ENCODE measurements around the gene ZNF750.

Gene ZNF750

GRCh38 chr17:82876602-82877379 is 37.0 kb upstream of the ZNF750 start (continued):
- TF ChIP-seq PRDM4 (tag by site-specific recombination; IDR thresholded peaks at IDR 0.05): no peak
- TF ChIP-seq SP7 (tag by site-specific recombination; IDR thresholded peaks at IDR 0.05): no peak
- TF ChIP-seq EGR2 (tag by site-specific recombination; IDR thresholded peaks at IDR 0.05; ENCODE audit: low read depth): no peak
- no peak for TF ChIP-seq ZBTB7A (tag by site-specific recombination; IDR thresholded peaks at IDR 0.05; ENCODE audit: low read depth)
- no peak for TF ChIP-seq ZNF791 (tag by site-specific recombination; IDR thresholded peaks at IDR 0.05)
- TF ChIP-seq ZNF600 (tag by site-specific recombination; IDR thresholded peaks at IDR 0.05): peak; percentile 56
- TF ChIP-seq REPIN1 (tag by site-specific recombination; IDR thresholded peaks at IDR 0.05; ENCODE audit: low read depth): no peak
- TF ChIP-seq ZNF654 (tag by site-specific recombination; IDR thresholded peaks at IDR 0.05; ENCODE audit: low read depth): no peak
- TF ChIP-seq ZNF239 (tag by site-specific recombination; IDR thresholded peaks at IDR 0.05): no peak
- TF ChIP-seq ZBTB26 (tag by site-specific recombination; optimal IDR thresholded peaks at IDR 0.05): no peak
- TF ChIP-seq, protein P1, sequence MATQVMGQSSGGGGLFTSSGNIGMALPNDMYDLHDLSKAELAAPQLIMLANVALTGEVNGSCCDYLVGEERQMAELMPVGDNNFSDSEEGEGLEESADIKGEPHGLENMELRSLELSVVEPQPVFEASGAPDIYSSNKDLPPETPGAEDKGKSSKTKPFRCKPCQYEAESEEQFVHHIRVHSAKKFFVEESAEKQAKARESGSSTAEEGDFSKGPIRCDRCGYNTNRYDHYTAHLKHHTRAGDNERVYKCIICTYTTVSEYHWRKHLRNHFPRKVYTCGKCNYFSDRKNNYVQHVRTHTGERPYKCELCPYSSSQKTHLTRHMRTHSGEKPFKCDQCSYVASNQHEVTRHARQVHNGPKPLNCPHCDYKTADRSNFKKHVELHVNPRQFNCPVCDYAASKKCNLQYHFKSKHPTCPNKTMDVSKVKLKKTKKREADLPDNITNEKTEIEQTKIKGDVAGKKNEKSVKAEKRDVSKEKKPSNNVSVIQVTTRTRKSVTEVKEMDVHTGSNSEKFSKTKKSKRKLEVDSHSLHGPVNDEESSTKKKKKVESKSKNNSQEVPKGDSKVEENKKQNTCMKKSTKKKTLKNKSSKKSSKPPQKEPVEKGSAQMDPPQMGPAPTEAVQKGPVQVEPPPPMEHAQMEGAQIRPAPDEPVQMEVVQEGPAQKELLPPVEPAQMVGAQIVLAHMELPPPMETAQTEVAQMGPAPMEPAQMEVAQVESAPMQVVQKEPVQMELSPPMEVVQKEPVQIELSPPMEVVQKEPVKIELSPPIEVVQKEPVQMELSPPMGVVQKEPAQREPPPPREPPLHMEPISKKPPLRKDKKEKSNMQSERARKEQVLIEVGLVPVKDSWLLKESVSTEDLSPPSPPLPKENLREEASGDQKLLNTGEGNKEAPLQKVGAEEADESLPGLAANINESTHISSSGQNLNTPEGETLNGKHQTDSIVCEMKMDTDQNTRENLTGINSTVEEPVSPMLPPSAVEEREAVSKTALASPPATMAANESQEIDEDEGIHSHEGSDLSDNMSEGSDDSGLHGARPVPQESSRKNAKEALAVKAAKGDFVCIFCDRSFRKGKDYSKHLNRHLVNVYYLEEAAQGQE (tag by site-specific recombination; IDR thresholded peaks at IDR 0.05): no peak
- TF ChIP-seq, protein P2, sequence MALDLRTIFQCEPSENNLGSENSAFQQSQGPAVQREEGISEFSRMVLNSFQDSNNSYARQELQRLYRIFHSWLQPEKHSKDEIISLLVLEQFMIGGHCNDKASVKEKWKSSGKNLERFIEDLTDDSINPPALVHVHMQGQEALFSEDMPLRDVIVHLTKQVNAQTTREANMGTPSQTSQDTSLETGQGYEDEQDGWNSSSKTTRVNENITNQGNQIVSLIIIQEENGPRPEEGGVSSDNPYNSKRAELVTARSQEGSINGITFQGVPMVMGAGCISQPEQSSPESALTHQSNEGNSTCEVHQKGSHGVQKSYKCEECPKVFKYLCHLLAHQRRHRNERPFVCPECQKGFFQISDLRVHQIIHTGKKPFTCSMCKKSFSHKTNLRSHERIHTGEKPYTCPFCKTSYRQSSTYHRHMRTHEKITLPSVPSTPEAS (tag by site-specific recombination; IDR thresholded peaks at IDR 0.05): no peak
- TF ChIP-seq ZNF664 (tag by site-specific recombination; IDR thresholded peaks at IDR 0.05): no peak
- no peak for TF ChIP-seq PATZ1 (tag by site-specific recombination; IDR thresholded peaks at IDR 0.05)
- no peak for TF ChIP-seq ZNF174 (tag by site-specific recombination; IDR thresholded peaks at IDR 0.05)
- no peak for TF ChIP-seq ZNF184 (tag by site-specific recombination; IDR thresholded peaks at IDR 0.05)
- TF ChIP-seq ZNF792 (tag by site-specific recombination; IDR thresholded peaks at IDR 0.05): no peak
- TF ChIP-seq, protein P3, sequence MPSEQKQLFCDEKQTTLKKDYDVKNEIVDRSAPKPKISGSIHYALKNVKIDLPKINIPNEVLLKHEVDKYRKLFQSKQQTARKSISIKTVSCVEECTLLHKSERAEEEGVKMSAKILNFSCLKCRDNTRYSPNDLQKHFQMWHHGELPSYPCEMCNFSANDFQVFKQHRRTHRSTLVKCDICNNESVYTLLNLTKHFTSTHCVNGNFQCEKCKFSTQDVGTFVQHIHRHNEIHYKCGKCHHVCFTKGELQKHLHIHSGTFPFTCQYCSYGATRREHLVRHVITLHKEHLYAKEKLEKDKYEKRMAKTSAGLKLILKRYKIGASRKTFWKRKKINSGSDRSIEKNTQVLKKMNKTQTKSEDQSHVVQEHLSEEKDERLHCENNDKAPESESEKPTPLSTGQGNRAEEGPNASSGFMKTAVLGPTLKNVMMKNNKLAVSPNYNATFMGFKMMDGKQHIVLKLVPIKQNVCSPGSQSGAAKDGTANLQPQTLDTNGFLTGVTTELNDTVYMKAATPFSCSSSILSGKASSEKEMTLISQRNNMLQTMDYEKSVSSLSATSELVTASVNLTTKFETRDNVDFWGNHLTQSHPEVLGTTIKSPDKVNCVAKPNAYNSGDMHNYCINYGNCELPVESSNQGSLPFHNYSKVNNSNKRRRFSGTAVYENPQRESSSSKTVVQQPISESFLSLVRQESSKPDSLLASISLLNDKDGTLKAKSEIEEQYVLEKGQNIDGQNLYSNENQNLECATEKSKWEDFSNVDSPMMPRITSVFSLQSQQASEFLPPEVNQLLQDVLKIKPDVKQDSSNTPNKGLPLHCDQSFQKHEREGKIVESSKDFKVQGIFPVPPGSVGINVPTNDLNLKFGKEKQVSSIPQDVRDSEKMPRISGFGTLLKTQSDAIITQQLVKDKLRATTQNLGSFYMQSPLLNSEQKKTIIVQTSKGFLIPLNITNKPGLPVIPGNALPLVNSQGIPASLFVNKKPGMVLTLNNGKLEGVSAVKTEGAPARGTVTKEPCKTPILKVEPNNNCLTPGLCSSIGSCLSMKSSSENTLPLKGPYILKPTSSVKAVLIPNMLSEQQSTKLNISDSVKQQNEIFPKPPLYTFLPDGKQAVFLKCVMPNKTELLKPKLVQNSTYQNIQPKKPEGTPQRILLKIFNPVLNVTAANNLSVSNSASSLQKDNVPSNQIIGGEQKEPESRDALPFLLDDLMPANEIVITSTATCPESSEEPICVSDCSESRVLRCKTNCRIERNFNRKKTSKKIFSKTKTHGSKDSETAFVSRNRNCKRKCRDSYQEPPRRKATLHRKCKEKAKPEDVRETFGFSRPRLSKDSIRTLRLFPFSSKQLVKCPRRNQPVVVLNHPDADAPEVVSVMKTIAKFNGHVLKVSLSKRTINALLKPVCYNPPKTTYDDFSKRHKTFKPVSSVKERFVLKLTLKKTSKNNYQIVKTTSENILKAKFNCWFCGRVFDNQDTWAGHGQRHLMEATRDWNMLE (tag by site-specific recombination; conservative IDR thresholded peaks at IDR 0.05; ENCODE audit: low read depth): no peak
- TF ChIP-seq TRIM28 (IDR thresholded peaks at IDR 0.05; ENCODE audit: borderline replicate concordance, low read length): peak; percentile 82
- TF ChIP-seq ZBTB48 (tag by site-specific recombination; IDR thresholded peaks at IDR 0.05): no peak
- TF ChIP-seq ZNF560 (tag by site-specific recombination; IDR thresholded peaks at IDR 0.05; ENCODE audit: borderline replicate concordance): no peak
- TF ChIP-seq YY1 (tag by site-specific recombination; IDR thresholded peaks at IDR 0.05): peak; percentile 31; the same call in 1 of the 2 replicates
- TF ChIP-seq ZNF558 (tag by site-specific recombination; IDR thresholded peaks at IDR 0.05): no peak
- TF ChIP-seq ZNF658 (tag by site-specific recombination; IDR thresholded peaks at IDR 0.05): no peak

Data from HEK293 (cell line).